ENCODE results near the gene MORC3.

Gene MORC3

DNA sequence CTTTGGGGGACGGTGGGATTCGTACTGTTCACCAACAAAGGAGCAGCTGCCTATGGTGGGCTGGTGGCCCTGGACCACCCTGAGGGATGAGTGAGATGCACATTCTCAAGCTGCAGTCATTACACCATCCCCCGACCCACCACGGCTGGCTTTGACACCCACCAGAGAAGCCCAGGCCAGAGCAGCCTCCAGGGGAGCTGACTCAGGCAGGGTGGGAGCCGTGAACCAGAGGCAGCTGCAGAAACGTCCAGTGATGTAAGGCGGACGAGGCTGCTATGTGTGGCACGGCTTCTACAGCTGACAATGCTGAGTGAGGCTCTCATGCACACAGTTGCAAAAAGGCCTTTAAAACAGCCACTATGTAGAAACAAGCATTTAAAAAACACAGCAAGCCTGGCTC lies 105.3 kb downstream of the MORC3 start:
- DNase-seq: peak; percentile 65

All from fibroblast of skin of right biceps (primary cell).